Measurements from ENCODE around the gene ANKFY1.

DNA sequence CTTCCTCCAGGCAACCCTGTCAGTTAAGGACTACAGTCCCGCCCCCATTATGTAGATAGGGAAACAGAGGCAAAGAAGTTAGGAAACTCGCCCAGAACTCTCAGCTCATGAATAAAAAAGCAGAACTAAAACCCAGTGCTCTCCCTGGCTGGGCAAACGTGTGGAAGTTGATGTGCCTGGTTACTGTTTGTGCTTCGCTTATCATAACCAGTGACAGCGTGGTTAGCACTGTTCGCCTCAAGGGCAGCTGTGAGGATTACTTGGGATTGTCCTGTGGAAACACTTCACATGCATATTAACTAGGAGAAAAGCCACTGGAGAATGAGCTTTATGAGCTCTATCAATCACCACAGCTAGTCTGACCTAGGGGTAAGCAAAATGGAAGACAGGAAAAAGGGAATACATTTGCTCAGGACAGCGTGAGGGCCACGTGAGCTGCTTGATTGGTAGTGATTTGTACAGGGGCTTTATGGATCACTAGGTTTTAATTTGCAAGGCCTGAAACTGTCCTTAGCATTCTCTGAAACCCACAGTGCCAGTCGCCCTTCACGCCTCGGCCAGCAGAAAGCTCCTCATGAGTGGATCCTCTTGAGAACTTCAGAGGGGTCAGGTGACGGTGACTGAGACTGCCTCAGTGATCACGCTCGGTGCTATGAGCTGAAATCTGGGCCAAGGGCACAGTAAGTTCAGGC, 100.9 kb downstream of the ANKFY1 start:
- TF ChIP-seq CTCF (IDR thresholded peaks at IDR 0.05; ENCODE audit: borderline replicate concordance, extremely low read depth, low read length, poor library complexity, severe bottlenecking) = no peak
- no peak for TF ChIP-seq EZH2 (IDR thresholded peaks at IDR 0.05; ENCODE audit: borderline replicate concordance, low read depth, low read length, severe bottlenecking)
